A549 (cell line): ENCODE measurements around the gene GRHL3.

Source experiments
- CEBPB ChIP-seq, 2 experiments: fragments of >200 bp in 1 of 2; sonication (Bioruptor Twin) in 1 of 2; formaldehyde crosslinking in 1 of 2; IDR thresholded peaks; 2 replicates each; pipeline ENCODE4 v1.6.1; 2012 to 2016
- CTCF ChIP-seq: fragments of >200 bp; sonication (Bioruptor Twin); formaldehyde crosslinking; IDR thresholded peaks from 3 replicates; pipeline ENCODE4 v1.5.1; 2016
- MYC ChIP-seq: IDR thresholded peaks from 2 replicates; pipeline ENCODE4 v1.6.1; 2012; ENCODE audit warnings: mild to moderate bottlenecking, inconsistent platforms, low read length, improper control_type of control experiment, borderline replicate concordance
- POLR2A ChIP-seq: IDR thresholded peaks from 2 replicates; pipeline ENCODE4 v1.6.1; 2012; ENCODE audit warnings: mild to moderate bottlenecking, low read length

GRCh38 chr1:24311234-24311633 lies 7.9 kb upstream of the GRHL3 start:
- no peak for TF ChIP-seq CTCF
- no peak for TF ChIP-seq CEBPB (IDR thresholded peaks at IDR 0.05)
- no peak for TF ChIP-seq MYC
- no peak for TF ChIP-seq POLR2A
